ENCODE measurements around the gene PPM1B.

PPM1B gene

DNA sequence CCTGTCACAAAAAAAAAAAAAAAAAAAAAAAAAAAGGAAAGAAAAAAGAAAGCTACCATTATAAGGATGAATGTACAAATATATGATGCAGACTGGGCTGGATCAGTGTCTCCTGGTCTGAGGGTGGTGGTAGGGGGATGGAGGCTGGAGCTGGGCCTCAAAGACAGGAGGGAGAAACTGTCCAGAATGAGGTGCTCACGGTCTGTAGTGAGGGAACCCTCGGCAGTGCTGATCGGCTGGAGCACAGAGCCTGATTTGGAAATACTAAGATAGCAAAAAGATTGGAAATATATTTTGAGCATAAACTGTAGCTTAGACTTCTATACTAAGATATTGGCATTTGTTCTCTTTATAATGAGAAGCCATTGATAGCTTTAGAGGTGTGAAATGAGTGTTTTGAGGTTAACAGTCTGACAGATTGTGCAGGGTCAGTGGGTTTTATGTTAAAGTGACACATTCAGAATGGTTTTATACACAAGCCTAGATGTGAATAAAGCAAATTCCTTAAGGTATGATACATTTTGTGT is 98.7 kb downstream of the PPM1B start:
- DNase-seq = no peak

DNA sequence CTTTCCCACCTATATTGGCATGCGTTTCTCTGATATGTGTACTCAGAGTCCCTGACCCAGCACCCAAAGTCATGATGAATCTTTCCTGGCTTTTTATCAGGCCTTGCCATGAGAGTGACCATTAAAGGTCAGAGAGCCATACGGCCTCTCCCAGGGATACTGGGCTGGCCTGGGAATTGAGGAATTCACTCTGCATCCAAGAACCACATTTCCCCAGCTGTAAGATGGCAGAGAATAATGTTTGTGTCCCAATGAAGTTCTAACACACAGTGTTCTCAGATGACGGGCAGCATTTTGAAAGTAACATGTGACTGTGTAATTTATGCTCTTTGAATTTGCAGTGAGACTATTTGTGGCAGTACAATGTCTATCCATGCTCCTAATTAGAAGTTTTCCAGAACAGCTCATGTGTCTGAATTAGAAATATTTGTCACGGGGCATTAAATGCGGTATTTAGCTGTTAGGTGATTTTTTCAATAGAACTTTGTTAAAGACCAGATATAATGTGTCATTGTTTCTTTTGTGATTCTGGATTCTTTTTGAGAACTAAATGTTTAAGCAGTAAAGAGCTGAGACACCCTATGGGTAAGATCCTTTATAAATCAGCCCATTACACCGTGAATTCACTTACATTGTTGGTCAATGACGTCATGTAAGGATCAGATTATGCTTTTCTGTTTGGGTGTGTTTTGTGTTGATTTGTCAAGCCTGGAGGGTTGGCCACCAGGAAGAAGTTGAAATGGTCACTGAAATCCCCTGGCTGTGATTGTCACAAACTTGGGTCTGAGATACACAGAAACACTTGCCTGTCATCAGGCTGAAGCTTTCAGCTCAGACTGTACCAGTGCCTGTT is 99.3 kb downstream of the PPM1B start:
- no peak for DNase-seq

DNA sequence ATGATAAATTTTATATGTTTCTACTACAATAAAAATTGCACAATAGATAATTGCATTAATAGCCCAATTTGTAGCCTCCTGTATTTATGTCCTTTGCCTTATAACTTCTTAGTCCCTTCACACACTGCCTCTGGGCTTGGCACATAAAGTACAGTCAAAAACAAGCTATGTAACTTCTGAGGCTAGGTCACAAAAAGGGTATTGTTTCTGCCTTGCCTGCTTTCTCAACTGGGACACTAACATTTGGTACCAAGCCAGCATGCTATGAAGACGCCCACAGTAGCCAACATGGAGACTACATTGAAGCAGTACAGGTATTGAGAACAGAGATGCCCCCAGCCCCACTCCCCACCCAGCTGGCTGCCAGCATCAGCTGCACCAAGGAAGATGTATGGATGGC is 101.2 kb downstream of the PPM1B start:
- no peak for DNase-seq

- no peak for DNase-seq
Measured at GRCh38 chr2:44271296-44271695, 102.6 kb downstream of the PPM1B start.

- no peak for DNase-seq
Measured at GRCh38 chr2:44273076-44273475, 104.4 kb downstream of the PPM1B start.

DNA sequence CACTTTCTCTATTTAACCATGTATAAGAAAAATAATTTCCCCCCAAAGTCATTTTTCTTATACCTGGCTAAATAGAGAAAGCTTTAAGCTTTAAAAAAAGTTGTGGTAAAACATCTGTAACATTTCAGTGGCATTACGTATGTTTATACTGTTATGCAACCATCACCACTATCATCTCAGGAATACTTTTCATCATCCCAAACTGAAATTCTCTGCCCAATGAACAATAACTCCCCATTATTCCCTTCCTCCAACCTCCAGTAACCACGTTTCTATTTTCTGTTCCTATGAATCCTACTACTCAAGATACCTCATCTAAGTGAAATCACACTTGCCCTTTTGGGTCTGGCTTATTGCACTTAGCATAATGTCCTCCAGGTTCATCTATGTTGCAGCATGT is 104.9 kb downstream of the PPM1B start:
- DNase-seq = no peak

DNA sequence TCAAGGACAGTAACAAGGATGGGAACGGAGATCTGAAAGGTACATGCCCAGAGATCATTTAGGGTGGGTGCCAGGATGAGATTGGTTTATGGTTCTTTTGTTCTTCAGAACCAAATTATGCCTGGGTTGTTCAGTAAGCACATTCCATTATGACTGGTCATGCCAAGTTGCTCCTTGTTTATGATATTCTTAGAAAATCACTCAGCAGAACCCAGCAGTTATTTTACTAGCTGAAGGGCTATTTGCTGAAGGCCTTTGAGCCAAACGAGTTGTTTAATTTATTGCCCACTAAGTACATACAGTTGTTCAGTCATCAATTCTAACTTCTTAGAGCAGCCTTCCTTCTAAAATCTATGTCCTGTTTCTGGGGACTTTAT is 107.2 kb downstream of the PPM1B start:
- DNase-seq = no peak

GRCh38 chr2:44277541-44277940 is 108.9 kb downstream of the PPM1B start:
- DNase-seq = no peak

DNA sequence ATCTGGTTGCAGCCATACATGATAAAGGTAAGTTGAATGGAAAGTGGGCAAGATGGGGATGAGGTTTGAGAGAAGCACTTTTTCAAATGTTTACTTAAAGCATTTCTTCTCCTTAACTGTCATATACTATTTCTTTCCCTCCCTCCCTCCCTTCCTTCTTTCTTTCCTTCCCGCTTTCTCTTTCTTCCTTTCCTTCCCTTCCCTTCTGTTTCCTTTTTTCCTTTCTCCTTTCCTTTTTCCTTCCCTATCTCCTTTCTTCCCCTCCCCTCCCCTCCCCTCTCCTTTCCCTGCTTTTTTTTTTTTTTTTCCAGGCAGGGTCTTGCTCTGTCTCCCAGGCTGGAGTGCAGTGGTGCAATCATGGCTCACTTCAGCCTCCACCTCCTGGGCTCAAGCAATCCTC is 112.2 kb downstream of the PPM1B start:
- no peak for DNase-seq
